ENCODE results near the gene TTC6.

The TTC6 gene

DNA sequence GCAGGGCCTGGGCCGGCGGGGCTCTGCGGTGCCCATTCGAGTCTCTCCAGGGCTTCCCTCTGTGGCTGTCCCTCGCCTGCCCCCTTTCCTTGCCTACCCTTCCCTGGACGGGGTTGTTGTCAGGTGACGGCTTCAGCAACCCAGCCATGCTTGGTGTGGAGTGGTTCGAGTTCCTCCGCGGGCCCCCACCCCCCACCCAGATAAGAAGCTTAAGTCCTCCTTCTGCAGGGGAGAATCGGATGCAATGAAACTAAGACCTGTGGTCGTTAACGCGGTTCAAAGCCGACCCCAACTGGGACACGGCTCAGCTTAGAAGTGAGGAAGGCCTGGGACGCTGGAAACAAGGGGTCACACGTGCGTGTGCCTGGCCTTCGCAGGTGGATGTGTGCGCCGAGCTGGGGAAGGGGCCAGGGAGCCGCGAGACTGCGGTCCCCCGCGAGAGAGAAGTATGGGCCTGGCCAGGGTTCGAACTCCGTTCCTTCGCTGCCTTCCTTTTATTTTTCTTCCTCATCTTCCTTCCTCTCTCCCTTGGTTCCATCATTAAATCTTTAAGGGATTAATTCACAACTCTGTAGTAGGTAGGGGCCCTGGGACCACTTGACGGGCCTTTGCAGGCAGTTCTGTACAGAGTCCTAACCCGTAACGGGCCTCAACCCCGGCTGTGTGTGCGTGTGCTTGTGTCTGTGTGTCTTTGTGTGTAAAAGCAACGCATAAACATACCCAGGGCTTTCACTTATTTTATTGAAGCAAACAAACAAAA lies 3.5 kb downstream of the TTC6 start:
- DNase-seq, result no peak

GRCh38 chr14:37599507-37600368 lies 4.3 kb downstream of the TTC6 start:
- DNase-seq, result no peak

DNA sequence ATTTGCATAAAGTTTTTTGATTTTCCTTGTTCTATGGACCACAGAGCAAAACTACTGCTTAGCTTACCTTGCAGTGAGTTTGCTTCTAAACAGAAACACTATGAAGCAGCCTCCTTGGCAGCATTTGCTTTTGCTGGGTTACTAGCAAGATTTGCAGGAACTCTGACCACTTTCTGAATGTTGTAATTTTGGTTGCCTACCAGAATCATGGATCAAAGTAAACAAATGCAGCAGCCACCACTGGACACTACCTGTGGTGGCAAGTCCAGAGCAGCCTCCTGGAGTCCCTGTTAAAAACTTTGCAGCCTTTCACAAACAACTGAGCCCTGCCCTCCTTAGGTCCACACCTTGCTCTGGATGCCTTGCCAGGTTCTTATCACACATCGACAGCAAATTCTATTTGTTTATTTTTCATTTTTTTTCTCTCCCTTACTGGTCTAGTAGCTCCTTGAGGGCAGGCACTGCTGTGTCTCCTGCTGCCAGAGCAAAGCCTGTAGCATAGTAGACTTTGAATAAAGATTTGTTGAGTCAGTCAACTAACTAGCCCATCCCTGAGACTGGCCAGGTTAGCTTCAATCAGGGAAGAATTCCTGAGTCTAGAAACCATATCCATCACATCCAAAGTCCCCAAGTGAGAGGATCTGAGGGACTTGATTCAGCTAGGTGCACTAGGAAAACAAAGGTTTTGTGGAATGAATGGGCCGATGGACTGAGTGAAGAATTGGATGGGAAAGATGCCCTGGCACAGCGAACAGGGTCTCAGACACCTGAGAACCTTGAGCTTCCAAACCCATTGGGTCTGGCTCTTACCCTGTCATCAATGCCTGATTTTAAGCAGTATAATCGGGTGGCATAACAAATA lies 5.7 kb downstream of the TTC6 start:
- DNase-seq, result no peak

DNA sequence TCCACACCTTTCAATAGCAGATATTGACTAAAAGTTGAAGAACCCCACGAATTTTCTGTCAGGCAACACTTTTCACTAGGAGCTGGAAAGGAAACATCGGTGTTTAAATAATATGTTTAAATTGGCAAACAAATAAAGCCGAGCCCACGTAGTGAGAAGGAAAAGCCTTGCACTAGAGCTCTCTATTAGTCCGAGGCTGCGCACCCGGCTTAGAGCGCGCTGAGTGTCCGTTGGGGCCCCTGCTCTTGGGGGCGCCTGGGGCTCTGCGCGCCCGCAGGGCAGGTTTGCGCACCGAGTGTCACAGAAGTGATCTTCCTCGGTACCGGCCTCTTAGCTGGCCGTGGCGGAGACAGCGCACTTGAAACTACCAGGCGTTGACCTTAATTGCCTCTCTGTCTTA lies 6.4 kb downstream of the TTC6 start:
- DNase-seq, result no peak

- no peak for DNase-seq
These were observed 7.4 kb downstream of the TTC6 start for GRCh38 chr14:37602605-37603453.

GRCh38 chr14:37603688-37604251 lies 8.3 kb downstream of the TTC6 start:
- DNase-seq, result no peak

DNA sequence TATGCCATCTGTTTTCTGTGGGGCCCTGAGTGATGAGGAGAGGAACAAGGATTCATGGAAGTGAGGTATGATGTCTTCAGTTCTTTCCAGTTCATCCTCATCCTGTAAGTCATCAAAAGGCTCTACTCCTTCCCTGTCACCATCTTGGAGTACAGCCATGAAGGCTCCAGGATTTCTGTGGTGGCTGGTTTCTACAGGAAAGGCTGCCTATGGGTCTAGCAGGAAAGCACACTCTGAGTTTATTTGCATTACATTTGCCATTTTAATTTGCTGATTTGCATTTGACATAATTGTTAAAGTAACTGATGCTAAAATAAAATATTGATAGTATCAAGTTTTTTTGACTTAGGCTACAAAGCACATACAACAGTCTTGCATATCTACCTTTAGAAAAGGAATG lies 11.2 kb downstream of the TTC6 start:
- no peak for DNase-seq

DNA sequence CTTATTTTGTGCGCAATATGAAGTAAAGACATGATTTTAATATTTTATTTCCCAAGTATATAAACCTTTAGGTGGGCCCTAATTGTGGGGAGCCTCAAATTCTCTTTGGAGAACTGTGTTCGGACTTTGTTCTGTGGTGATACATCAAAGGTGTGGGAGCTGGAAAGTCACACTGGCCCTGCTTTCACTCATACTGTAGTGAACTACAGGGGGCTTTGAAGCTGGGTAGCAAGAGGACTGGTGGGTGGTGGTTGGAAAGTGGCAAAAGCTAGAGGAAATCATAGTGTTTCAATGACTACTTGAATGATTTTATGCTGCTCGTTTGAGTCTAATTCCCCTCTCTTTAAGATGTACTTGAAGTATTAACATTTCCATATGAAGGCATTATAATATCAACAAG lies 13.2 kb downstream of the TTC6 start:
- DNase-seq, result no peak

GRCh38 chr14:37610945-37611523 lies 15.6 kb downstream of the TTC6 start:
- no peak for DNase-seq

DNA sequence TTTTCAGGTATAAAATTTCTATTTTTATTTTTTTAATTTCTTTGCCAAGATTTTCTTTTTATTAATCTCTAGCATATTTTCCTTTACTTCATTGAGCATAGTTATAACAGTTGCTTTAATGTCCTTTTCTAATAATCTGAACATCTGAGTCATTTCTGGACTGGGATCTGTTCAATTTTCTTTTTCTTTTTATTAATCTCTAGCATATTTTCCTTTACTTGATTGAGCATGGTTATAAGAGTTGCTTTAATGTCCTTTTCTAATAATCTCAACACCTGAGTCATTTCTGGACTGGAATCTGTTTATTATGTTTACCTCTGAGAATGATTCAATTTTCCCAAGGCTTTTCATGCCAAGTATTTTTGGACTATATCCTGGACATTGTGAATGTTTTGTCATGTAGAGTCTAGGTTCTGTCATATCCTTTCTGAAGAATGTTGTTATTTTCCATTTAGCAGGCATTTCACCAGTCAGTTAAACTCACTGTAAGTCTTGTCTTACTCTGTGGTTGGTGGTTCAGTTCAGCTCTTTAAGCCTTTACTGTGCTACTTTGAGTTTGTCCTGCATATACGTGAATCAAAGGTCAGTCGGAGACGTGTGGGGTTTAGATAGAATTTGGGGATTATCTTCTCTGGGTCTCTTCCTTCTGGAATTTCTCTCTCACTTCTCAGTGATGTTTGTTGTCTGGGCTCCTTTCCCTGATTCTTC lies 20.3 kb downstream of the TTC6 start:
- no peak for DNase-seq

GRCh38 chr14:37616853-37617252 lies 21.4 kb downstream of the TTC6 start:
- DNase-seq, result no peak

DNA sequence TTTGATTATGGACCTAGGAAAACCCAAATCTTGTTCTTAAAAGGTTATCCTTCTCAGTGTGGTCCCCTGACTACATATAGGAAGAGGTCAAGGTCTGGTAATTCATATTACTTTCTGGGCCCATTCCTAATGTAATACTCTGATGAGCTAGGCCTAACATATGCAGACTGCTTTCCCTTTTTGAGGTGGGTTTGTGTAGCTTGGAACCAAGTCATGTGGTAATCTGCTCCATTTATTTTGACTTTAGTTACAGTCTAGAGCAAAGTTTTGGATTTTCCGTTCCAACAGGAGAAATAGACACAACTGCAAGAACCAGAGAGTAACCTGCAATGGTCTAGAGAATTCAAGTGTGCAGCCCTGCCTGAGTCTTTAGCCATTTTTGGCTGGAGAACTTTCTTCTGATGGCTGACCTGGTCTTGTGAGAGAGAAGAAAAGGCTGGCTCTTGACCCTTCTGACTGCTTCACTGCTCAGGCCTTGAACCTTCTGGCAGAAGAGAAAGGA lies 22.5 kb downstream of the TTC6 start:
- no peak for DNase-seq

- DNase-seq, result no peak
These were observed 23.1 kb downstream of the TTC6 start for GRCh38 chr14:37618498-37619028.

GRCh38 chr14:37620856-37621255 lies 25.4 kb downstream of the TTC6 start:
- no peak for DNase-seq

GRCh38 chr14:37622231-37622923 lies 26.9 kb downstream of the TTC6 start:
- no peak for DNase-seq

DNA sequence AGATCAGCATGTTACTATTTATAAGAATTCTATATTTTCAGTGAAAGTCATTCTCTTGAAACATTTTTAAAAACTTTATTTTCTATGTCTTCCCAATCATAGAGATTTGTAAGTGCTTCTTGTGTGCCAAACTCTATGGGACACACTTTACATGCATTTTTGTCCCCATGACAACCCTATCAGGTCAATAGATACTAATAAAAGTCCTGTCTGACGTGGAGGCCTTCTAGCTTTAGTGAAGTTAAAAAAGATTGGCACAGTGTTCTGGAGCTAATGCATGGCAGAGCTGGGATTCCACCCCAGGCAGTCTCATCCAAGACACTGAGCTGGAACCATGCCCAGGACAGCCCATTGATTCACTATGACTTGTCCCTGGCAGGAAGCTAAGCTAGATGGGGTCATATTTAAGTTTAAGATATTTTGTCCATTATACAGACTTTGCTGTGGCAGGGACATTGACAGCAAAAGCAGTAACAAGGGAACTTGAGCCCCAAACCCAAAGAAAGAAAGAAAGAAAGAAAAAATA lies 28.1 kb downstream of the TTC6 start:
- no peak for DNase-seq

DNA sequence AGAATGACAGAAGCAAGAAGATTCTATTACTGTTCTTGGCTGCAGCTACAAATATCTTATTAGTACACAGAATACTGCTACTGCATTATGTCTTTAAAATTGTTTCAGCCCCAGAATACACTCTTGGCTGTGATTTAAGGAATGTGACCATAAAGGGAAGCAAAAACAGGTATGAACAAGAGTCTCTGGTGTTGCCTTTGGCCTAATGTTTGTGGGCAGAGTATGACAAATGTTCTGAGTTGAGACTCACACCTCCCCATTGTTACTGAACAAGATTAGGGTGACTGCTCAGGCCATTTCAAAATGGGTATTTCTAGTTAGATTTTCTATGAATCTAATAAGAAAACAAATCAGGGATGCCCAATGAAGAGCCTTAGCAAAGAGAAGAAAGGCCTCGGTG lies 28.5 kb downstream of the TTC6 start:
- no peak for DNase-seq

- DNase-seq, result no peak
These were observed 30.5 kb downstream of the TTC6 start for GRCh38 chr14:37625597-37626595.

All from SHP77 treated with DMSO at 0.1 percent for 48 hours (cell line).